ENCODE data around the gene TRERF1.

Gene TRERF1

GRCh38 chr6:42368181-42368580 is 83.5 kb downstream of the TRERF1 start:
- peak; percentile 55 to 75 for DNase-seq (ENCODE audit: low read depth in 2 of 2)

- no peak for DNase-seq (ENCODE audit: low read depth in 2 of 2)
Measured at GRCh38 chr6:42367353-42368011, 84.2 kb downstream of the TRERF1 start.

GRCh38 chr6:42366999-42367352 is 84.8 kb downstream of the TRERF1 start:
- DNase-seq (ENCODE audit: low read depth in 2 of 2) = no peak

GRCh38 chr6:42366011-42366705 is 85.6 kb downstream of the TRERF1 start:
- DNase-seq (ENCODE audit: low read depth in 2 of 2) = no peak

GRCh38 chr6:42365021-42365420 is 86.7 kb downstream of the TRERF1 start:
- DNase-seq (ENCODE audit: low read depth in 2 of 2) = no peak

- no peak for DNase-seq (ENCODE audit: low read depth in 2 of 2)
Measured at GRCh38 chr6:42363926-42364849, 87.5 kb downstream of the TRERF1 start.

GRCh38 chr6:42361036-42361435 is 90.7 kb downstream of the TRERF1 start:
- DNase-seq (ENCODE audit: low read depth in 2 of 2) = no peak

GRCh38 chr6:42359021-42359420 is 92.7 kb downstream of the TRERF1 start:
- DNase-seq (ENCODE audit: low read depth in 2 of 2) = no peak

GRCh38 chr6:42355416-42355815 is 96.3 kb downstream of the TRERF1 start:
- DNase-seq (ENCODE audit: low read depth in 2 of 2) = no peak

GRCh38 chr6:42354702-42355101 is 97.0 kb downstream of the TRERF1 start:
- no peak for DNase-seq (ENCODE audit: low read depth in 2 of 2)

- DNase-seq (ENCODE audit: low read depth in 2 of 2) = no peak
Measured at GRCh38 chr6:42352856-42353564, 98.7 kb downstream of the TRERF1 start.

- no peak for DNase-seq (ENCODE audit: low read depth in 2 of 2)
Measured at GRCh38 chr6:42350911-42351310, 100.8 kb downstream of the TRERF1 start.

- no peak for DNase-seq (ENCODE audit: low read depth in 2 of 2)
Measured at GRCh38 chr6:42349753-42350511, 101.8 kb downstream of the TRERF1 start.

GRCh38 chr6:42347456-42347855 is 104.3 kb downstream of the TRERF1 start:
- DNase-seq (ENCODE audit: low read depth in 2 of 2) = no peak

- DNase-seq (ENCODE audit: low read depth in 2 of 2) = no peak
Measured at GRCh38 chr6:42345696-42346416, 105.9 kb downstream of the TRERF1 start.

- no peak for DNase-seq (ENCODE audit: low read depth in 2 of 2)
Measured at GRCh38 chr6:42344756-42345155, 107.0 kb downstream of the TRERF1 start.

- no peak for DNase-seq (ENCODE audit: low read depth in 2 of 2)
Measured at GRCh38 chr6:42341771-42342553, 109.8 kb downstream of the TRERF1 start.

- no peak for DNase-seq (ENCODE audit: low read depth in 2 of 2)
Measured at GRCh38 chr6:42341221-42341620, 110.5 kb downstream of the TRERF1 start.

GRCh38 chr6:42340511-42340910 is 111.2 kb downstream of the TRERF1 start:
- DNase-seq (ENCODE audit: low read depth in 2 of 2) = no peak

- DNase-seq (ENCODE audit: low read depth in 2 of 2) = no peak
Measured at GRCh38 chr6:42339991-42340401, 111.7 kb downstream of the TRERF1 start.

Measured in stimulated activated CD8-positive, alpha-beta memory T cell treated with anti-CD3 and anti-CD28 coated beads, Interleukin-15, amount 100 ng/mL, for 4 hours (primary cell).